C1 segment of cervical spinal cord (tissue), 14 donors: ENCODE data around the gene FMNL2.

Experiments
- DNase-seq, 14 donors: peaks; one replicate each; lab custom pipeline; 2025; lab: John Stamatoyannopoulos, UW

Gene FMNL2

GRCh38 chr2:152446213-152446612 lies 111.2 kb downstream of the FMNL2 start:
- DNase-seq, result no peak

GRCh38 chr2:152447897-152448296 lies 112.9 kb downstream of the FMNL2 start:
- DNase-seq, result no peak

GRCh38 chr2:152448606-152449005 lies 113.6 kb downstream of the FMNL2 start:
- DNase-seq, result peak in 1 of 14 donors; percentile 52

GRCh38 chr2:152449578-152449977 lies 114.6 kb downstream of the FMNL2 start:
- DNase-seq, result no peak

- peak in 1 of 14 donors; percentile 32 for DNase-seq
Measured at GRCh38 chr2:152450176-152450575, 115.2 kb downstream of the FMNL2 start.

GRCh38 chr2:152452256-152452973 lies 117.4 kb downstream of the FMNL2 start:
- peak in 3 of 14 donors; percentile 34 to 55 (median 49) for DNase-seq

GRCh38 chr2:152453129-152453911 lies 118.3 kb downstream of the FMNL2 start:
- DNase-seq, result peak in 8 of 14 donors; percentile 65 to 78 (median 70)

GRCh38 chr2:152454371-152454770 lies 119.4 kb downstream of the FMNL2 start:
- DNase-seq, result no peak

- DNase-seq, result peak in 2 of 14 donors; percentile 23 to 29
Measured at GRCh38 chr2:152454960-152455359, 120.0 kb downstream of the FMNL2 start.

- no peak for DNase-seq
Measured at GRCh38 chr2:152455738-152456137, 120.8 kb downstream of the FMNL2 start.

- DNase-seq, result no peak
Measured at GRCh38 chr2:152456262-152456661, 121.3 kb downstream of the FMNL2 start.

- no peak for DNase-seq
Measured at GRCh38 chr2:152458441-152458940, 123.5 kb downstream of the FMNL2 start.

GRCh38 chr2:152459091-152459490 lies 124.1 kb downstream of the FMNL2 start:
- DNase-seq, result no peak

GRCh38 chr2:152460567-152460966 lies 125.6 kb downstream of the FMNL2 start:
- DNase-seq, result no peak

- DNase-seq, result no peak
Measured at GRCh38 chr2:152462120-152462519, 127.1 kb downstream of the FMNL2 start.

- DNase-seq, result peak in 1 of 14 donors; percentile 21
Measured at GRCh38 chr2:152462779-152463178, 127.8 kb downstream of the FMNL2 start.

GRCh38 chr2:152464851-152465470 lies 130.0 kb downstream of the FMNL2 start:
- peak in 3 of 14 donors; percentile 39 to 76 (median 42) for DNase-seq

GRCh38 chr2:152465541-152465940 lies 130.6 kb downstream of the FMNL2 start:
- DNase-seq, result peak in 1 of 14 donors; percentile 76

GRCh38 chr2:152466041-152466440 lies 131.1 kb downstream of the FMNL2 start:
- DNase-seq, result peak in 4 of 14 donors; percentile 15 to 55 (median 32)

- peak in 5 of 14 donors; percentile 18 to 79 (median 37) for DNase-seq
Measured at GRCh38 chr2:152466980-152467676, 132.2 kb downstream of the FMNL2 start.

- peak in 1 of 14 donors; percentile 79 for DNase-seq
Measured at GRCh38 chr2:152467677-152468410, 132.9 kb downstream of the FMNL2 start.
